Trophoblast cell (in vitro differentiated cells and primary cell): Measurements from ENCODE around the gene ETV3L.

Experiments used
- DNase-seq, 2 donors: peaks; one replicate each; pipeline ENCODE4 v3.0.0-alpha.2; 2016
- H2AFZ ChIP-seq: 2 replicates; pipeline ENCODE4 v1.6.1; 2013; ENCODE audit warnings: low read length, moderate library complexity, mild to moderate bottlenecking; ENCODE audit not compliant: insufficient read depth, poor library complexity
- H2AK5ac ChIP-seq: 2 replicates; pipeline ENCODE4 v1.6.1; 2013; ENCODE audit warnings: mild to moderate bottlenecking, low read length
- H2BK120ac ChIP-seq: 2 replicates; pipeline ENCODE4 v1.6.1; 2013; ENCODE audit warnings: low read length, mild to moderate bottlenecking, moderate library complexity; ENCODE audit not compliant: insufficient read depth, poor library complexity
- H2BK12ac ChIP-seq: 2 replicates; pipeline ENCODE4 v1.6.1; 2013; ENCODE audit warnings: mild to moderate bottlenecking, low read length, moderate library complexity
- H2BK5ac ChIP-seq: 2 replicates; pipeline ENCODE4 v1.6.1; 2013; ENCODE audit warnings: low read length, low read depth, moderate library complexity, mild to moderate bottlenecking; ENCODE audit not compliant: poor library complexity
- H3K14ac ChIP-seq: 2 replicates; pipeline ENCODE4 v1.6.1; 2013; ENCODE audit warnings: mild to moderate bottlenecking, low read length
- H3K18ac ChIP-seq: 2 replicates; pipeline ENCODE4 v1.6.1; 2013; ENCODE audit warnings: mild to moderate bottlenecking, low read length
- H3K23ac ChIP-seq: 2 replicates; pipeline ENCODE4 v1.6.1; 2013; ENCODE audit warnings: low read length
- H3K27ac ChIP-seq: 2 replicates; pipeline ENCODE4 v1.5.1; 2013; ENCODE audit warnings: low read depth, mild to moderate bottlenecking, inconsistent platforms, low read length, moderate library complexity
- H3K27me3 ChIP-seq: 2 replicates; pipeline ENCODE4 v1.6.1; 2013; ENCODE audit warnings: inconsistent platforms, mild to moderate bottlenecking, low read length, moderate library complexity; ENCODE audit not compliant: insufficient read depth
- H3K36me3 ChIP-seq, 2 experiments: 1 replicate in 1 of 2; 2 replicates in 1 of 2; pipeline ENCODE4 v1.6.1; 2013; ENCODE audit warnings: low read length in 2 of 2, mild to moderate bottlenecking in 2 of 2, moderate library complexity in 1 of 2; ENCODE audit not compliant: insufficient read depth in 2 of 2, control insufficient read depth in 1 of 2
- H3K4ac ChIP-seq: 2 replicates; pipeline ENCODE4 v1.6.1; 2013; ENCODE audit warnings: low read depth, mild to moderate bottlenecking, low read length, moderate library complexity
- H3K4me1 ChIP-seq, 2 experiments: 1 replicate in 1 of 2; 2 replicates in 1 of 2; pipeline ENCODE4 v1.6.1; 2013; ENCODE audit warnings: low read length in 2 of 2, mild to moderate bottlenecking in 2 of 2, moderate library complexity in 1 of 2; ENCODE audit not compliant: insufficient read depth in 2 of 2, control insufficient read depth in 1 of 2
- H3K4me2 ChIP-seq: 2 replicates; pipeline ENCODE4 v1.6.1; 2013; ENCODE audit warnings: inconsistent platforms, mild to moderate bottlenecking, low read length, moderate library complexity
- H3K4me3 ChIP-seq: 2 replicates; pipeline ENCODE4 v1.5.1; 2013; ENCODE audit warnings: mild to moderate bottlenecking, low read depth, low read length, inconsistent platforms
- H3K79me1 ChIP-seq: one replicate; pipeline ENCODE4 v1.6.1; 2013; ENCODE audit warnings: low read length
- H3K79me2 ChIP-seq: 2 replicates; pipeline ENCODE4 v1.6.1; 2013; ENCODE audit warnings: low read length, mild to moderate bottlenecking; ENCODE audit not compliant: control insufficient read depth, insufficient read depth, poor library complexity
- H3K9ac ChIP-seq: 2 replicates; pipeline ENCODE4 v1.6.1; 2013; ENCODE audit warnings: mild to moderate bottlenecking, low read length
- H3K9me3 ChIP-seq: 2 replicates; pipeline ENCODE4 v1.6.1; 2013; ENCODE audit warnings: low read depth, mild to moderate bottlenecking, control low read depth, inconsistent platforms, low read length; ENCODE audit not compliant: insufficient read depth
- H4K12ac ChIP-seq: 2 replicates; pipeline ENCODE4 v1.6.1; 2013; ENCODE audit warnings: low read depth, mild to moderate bottlenecking, low read length, moderate library complexity
- H4K8ac ChIP-seq: 2 replicates; pipeline ENCODE4 v1.6.1; 2013; ENCODE audit warnings: low read depth, mild to moderate bottlenecking, low read length, moderate library complexity
- H4K91ac ChIP-seq: one replicate; pipeline ENCODE4 v1.6.1; 2013; ENCODE audit warnings: low read depth, mild to moderate bottlenecking, low read length, moderate library complexity
- WGBS: extraction: QIAGEN DNeasy Blood & Tissue Kit; methylation state at CpG from one replicate; pipeline ENCODE4 v1.1.7; 2013; ENCODE audit warnings: missing lambda C conversion rate; ENCODE audit not compliant: insufficient read length, insufficient coverage; ENCODE audit errors: extremely low coverage; 5-methylcytosine and 5-hydroxymethylcytosine counted together

ETV3L gene

GRCh38 chr1:157119008-157119407 lies 19.4 kb upstream of the ETV3L start:
- no peak overlapping the region for H2AFZ ChIP-seq
- no peak overlapping the region for H3K4me2 ChIP-seq
- H4K8ac ChIP-seq: no peak overlapping the region
- H3K23ac ChIP-seq: no peak overlapping the region
- no peak overlapping the region for H2BK5ac ChIP-seq
- no peak overlapping the region for H2BK120ac ChIP-seq
- H3K9ac ChIP-seq: no peak overlapping the region
- H3K27ac ChIP-seq: no peak overlapping the region
- no peak overlapping the region for H3K4me3 ChIP-seq
- no peak overlapping the region for H2AK5ac ChIP-seq
- H3K4ac ChIP-seq: no peak overlapping the region
- H2BK12ac ChIP-seq: no peak overlapping the region
- DNase-seq: no peak
- H3K79me1 ChIP-seq: no peaks in the 10 kb centered on the region
- H3K79me2 ChIP-seq: no peaks in the 10 kb centered on the region
- H4K91ac ChIP-seq: no peak overlapping the region
- no peaks in the 10 kb centered on the region for H3K27me3 ChIP-seq
- H4K12ac ChIP-seq: no peak overlapping the region
- no peak overlapping the region for H3K18ac ChIP-seq
- no CpG with 5 or more reads among the region's 9 CpGs for WGBS
- no peak overlapping the region for H3K14ac ChIP-seq
- H3K4me1 ChIP-seq: no peaks in the 10 kb centered on the region
- H3K36me3 ChIP-seq: peaks cover 7 to 15% of the 10 kb centered on the region in 2 experiments
- no peaks in the 10 kb centered on the region for H3K9me3 ChIP-seq

- no peak for DNase-seq
- Histone ChIP-seq H2BK5ac (no peak overlapping the region), H3K4me1 (no peaks in the 10 kb centered on the region), H2BK12ac (no peak overlapping the region), H2AFZ (no peak overlapping the region), H3K36me3 (peaks cover 2 to 4% of the 10 kb centered on the region in 2 experiments), H3K14ac (no peak overlapping the region), H2BK120ac (no peak overlapping the region), H4K8ac (no peak overlapping the region), H3K9ac (no peak overlapping the region), H3K27ac (no peak overlapping the region), H2AK5ac (no peak overlapping the region), H3K18ac (no peak overlapping the region), H3K23ac (no peak overlapping the region), H3K27me3 (no peaks in the 10 kb centered on the region), H4K91ac (no peak overlapping the region), H3K79me2 (no peaks in the 10 kb centered on the region), H4K12ac (no peak overlapping the region), H3K4me3 (no peak overlapping the region), H3K79me1 (no peaks in the 10 kb centered on the region), H3K4ac (no peak overlapping the region), H3K9me3 (no peaks in the 10 kb centered on the region), H3K4me2 (no peak overlapping the region)
- no CpG with 5 or more reads among the region's 4 CpGs for WGBS
Measured at GRCh38 chr1:157117527-157118057, 18.0 kb upstream of the ETV3L start.

- no peak overlapping the region for H3K4ac ChIP-seq
- no peak overlapping the region for H2BK12ac ChIP-seq
- DNase-seq: no peak
- no peak overlapping the region for H3K9ac ChIP-seq
- no peak overlapping the region for H4K91ac ChIP-seq
- no peak overlapping the region for H4K8ac ChIP-seq
- H3K14ac ChIP-seq: no peak overlapping the region
- no peaks in the 10 kb centered on the region for H3K79me2 ChIP-seq
- H3K79me1 ChIP-seq: no peaks in the 10 kb centered on the region
- H3K4me3 ChIP-seq: no peak overlapping the region
- H3K18ac ChIP-seq: no peak overlapping the region
- no peaks in the 10 kb centered on the region for H3K9me3 ChIP-seq
- no peak overlapping the region for H4K12ac ChIP-seq
- H2BK120ac ChIP-seq: no peak overlapping the region
- H2BK5ac ChIP-seq: no peak overlapping the region
- no peak overlapping the region for H2AK5ac ChIP-seq
- H2AFZ ChIP-seq: no peak overlapping the region
- no peak overlapping the region for H3K23ac ChIP-seq
- peaks cover 3 to 6% of the 10 kb centered on the region in 2 experiments for H3K4me1 ChIP-seq
- H3K36me3 ChIP-seq: no peaks in the 10 kb centered on the region
- H3K27me3 ChIP-seq: no peaks in the 10 kb centered on the region
- no peak overlapping the region for H3K4me2 ChIP-seq
- H3K27ac ChIP-seq: no peak overlapping the region
Measured at GRCh38 chr1:157116737-157117103, 17.1 kb upstream of the ETV3L start.

GRCh38 chr1:157115851-157116736 lies 16.5 kb upstream of the ETV3L start:
- Histone ChIP-seq H3K4ac (no peak overlapping the region), H2AFZ (no peak overlapping the region), H3K9ac (no peak overlapping the region), H3K36me3 (no peaks in the 10 kb centered on the region), H4K12ac (no peak overlapping the region), H3K4me3 (no peak overlapping the region), H3K23ac (no peak overlapping the region), H3K18ac (no peak overlapping the region), H2BK12ac (no peak overlapping the region), H2AK5ac (no peak overlapping the region), H2BK120ac (no peak overlapping the region), H3K27ac (no peak overlapping the region), H3K79me2 (no peaks in the 10 kb centered on the region), H3K79me1 (no peaks in the 10 kb centered on the region), H3K4me2 (no peak overlapping the region), H4K8ac (no peak overlapping the region), H3K4me1 (peaks cover 8 to 10% of the 10 kb centered on the region in 2 experiments), H2BK5ac (no peak overlapping the region), H3K27me3 (no peaks in the 10 kb centered on the region), H4K91ac (no peak overlapping the region), H3K14ac (no peak overlapping the region), H3K9me3 (peaks cover 3% of the 10 kb centered on the region)
- no peak for DNase-seq
- WGBS: no CpG with 5 or more reads among the region's 16 CpGs
